LNCaP clone FGC (cell line): ENCODE measurements around the gene UBE2E2.
"Not testable (repeated sequence)": the region's sequence is repeated elsewhere in the genome, so short reads cannot be mapped to it uniquely, and the experiment has no call there.

ENCODE experiments used
- DNase-seq: peaks from one replicate; pipeline ENCODE4 v3.0.0-alpha.2; 2011; ENCODE audit warnings: low read depth
- H3K4me3 ChIP-seq: 2 replicates; pipeline ENCODE4 v1.5.1; 2011; ENCODE audit warnings: mild to moderate bottlenecking, low read depth, low read length, control low read depth
- TF ChIP-seq, protein P1 (sequence below): IDR thresholded peaks from 2 replicates; pipeline ENCODE4 v1.5.1; 2012; ENCODE audit warnings: mild to moderate bottlenecking; ENCODE audit not compliant: control insufficient read depth, insufficient read depth; ENCODE audit errors: extremely low read depth

Gene UBE2E2

DNA sequence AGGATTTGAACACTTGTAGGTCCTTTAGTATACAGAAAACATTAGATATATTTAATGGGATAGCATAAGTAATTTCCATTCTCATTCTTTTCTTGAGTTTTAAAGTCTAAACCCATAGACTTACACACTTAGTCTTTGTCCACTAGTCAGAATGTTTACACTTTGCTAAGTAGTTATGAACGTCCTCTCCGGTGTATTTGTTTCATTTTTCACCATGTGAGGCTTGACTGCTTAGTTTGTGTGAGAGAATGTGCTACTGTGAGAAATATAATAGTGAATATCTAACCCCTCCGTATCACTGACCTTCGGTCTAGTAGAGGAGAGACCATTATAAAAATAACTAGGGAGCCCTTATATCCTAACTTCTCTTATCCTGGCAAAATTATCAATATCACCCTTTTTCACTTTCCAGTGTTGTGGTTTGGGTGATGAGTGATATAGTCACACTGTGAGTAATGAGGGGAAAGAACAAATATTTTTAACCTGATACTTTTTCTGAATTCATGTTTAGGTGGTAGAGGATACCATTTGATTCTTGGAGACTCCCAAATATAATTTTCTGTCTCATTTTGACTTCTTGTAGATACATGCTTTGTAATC, 122.4 kb downstream of the UBE2E2 start:
- TF ChIP-seq, protein P1, sequence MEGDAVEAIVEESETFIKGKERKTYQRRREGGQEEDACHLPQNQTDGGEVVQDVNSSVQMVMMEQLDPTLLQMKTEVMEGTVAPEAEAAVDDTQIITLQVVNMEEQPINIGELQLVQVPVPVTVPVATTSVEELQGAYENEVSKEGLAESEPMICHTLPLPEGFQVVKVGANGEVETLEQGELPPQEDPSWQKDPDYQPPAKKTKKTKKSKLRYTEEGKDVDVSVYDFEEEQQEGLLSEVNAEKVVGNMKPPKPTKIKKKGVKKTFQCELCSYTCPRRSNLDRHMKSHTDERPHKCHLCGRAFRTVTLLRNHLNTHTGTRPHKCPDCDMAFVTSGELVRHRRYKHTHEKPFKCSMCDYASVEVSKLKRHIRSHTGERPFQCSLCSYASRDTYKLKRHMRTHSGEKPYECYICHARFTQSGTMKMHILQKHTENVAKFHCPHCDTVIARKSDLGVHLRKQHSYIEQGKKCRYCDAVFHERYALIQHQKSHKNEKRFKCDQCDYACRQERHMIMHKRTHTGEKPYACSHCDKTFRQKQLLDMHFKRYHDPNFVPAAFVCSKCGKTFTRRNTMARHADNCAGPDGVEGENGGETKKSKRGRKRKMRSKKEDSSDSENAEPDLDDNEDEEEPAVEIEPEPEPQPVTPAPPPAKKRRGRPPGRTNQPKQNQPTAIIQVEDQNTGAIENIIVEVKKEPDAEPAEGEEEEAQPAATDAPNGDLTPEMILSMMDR, result no peak
- H3K4me3 ChIP-seq, result no peak overlapping the region
- no peak for DNase-seq

- DNase-seq, result no peak
- TF ChIP-seq, protein P1, result no peak
- H3K4me3 ChIP-seq, result no peak overlapping the region
Observed at GRCh38 chr3:23329471-23330105, 126.5 kb downstream of the UBE2E2 start.

- TF ChIP-seq, protein P1, result no peak
- no peak overlapping the region for H3K4me3 ChIP-seq
- DNase-seq, result no peak
Observed at GRCh38 chr3:23330568-23330967, 127.4 kb downstream of the UBE2E2 start.

DNA sequence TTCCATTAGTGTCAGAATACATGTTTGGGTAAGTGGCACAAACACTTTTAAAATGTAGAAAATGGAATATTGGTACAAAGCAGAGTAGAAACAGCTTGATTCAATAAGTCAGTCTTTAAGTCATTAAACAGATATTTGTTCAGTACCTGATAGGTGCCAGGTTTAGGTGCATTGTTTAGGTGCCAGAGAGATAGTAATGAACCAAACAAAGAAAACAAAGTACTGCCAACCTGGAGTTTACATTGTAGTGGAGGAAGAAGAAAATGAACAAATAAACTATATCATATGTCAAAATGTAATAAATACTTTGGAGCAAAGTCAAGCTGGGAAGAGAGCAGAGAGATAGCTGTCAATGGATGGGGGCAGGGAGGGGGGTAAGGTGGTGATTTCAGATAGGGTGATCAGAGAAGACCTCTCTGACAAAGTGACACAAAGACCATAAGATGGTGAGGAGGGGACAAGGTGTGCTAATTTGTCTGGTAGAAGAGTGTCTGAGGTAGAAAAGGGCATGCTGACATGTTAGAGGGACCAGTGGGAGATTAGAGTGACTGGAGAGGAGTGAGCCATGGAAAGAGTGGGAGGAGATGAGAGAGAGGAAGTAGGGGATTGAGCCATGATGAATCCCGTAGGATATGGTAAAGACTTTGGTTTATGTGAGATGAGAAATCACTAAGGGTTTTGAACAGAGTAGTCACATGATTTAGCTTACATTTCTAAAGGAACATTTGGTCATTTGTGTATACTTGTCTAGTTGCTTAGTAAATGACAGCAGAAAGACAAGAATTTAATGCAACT, 128.2 kb downstream of the UBE2E2 start:
- DNase-seq, result peak; percentile 94
- no peak overlapping the region for H3K4me3 ChIP-seq
- TF ChIP-seq, protein P1, result no peak

DNA sequence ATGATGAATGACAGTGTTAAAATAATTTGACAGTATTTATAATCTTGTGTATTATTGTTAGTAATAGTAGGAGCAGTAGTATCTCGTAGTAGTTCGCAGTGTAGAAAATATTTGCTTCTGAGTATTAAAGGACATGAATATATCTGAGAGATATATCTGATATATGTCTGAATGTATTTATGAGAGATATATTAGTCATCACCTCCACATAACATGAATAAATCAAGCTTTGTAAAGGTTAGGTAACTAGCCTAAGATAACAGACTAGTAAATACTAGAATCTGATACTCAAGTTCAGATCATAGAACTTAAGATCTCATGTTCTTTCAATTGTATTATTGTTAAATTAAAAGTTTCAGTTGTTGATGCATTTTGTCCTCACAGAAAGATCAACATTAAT, 130.5 kb downstream of the UBE2E2 start:
- no peak overlapping the region for H3K4me3 ChIP-seq
- TF ChIP-seq, protein P1, result no peak
- no peak for DNase-seq

DNA sequence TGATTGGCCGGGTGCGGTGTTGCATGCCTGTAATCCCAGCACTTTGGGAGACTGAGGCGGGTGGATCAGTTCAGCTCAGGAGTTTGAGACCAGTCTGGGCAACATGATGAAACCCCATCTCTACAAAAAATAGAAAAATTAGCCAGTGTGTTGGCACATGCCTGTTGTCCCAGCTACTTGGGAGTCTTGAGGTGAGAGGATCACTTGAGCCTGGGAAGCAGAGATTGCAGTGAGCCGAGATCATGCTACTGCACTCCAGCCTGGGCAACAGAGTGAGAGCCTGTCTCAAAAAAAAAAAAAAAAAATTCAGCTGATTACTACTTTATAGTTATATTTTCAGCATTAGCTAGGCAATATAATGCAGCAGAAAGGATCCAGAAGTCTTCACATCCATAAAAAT, 133.7 kb downstream of the UBE2E2 start:
- DNase-seq, H3K4me3 ChIP-seq: not testable (repeated sequence)

- no peak overlapping the region for H3K4me3 ChIP-seq
- TF ChIP-seq, protein P1, result no peak
- DNase-seq, result no peak
Observed at GRCh38 chr3:23341147-23341838, 138.2 kb downstream of the UBE2E2 start.
